ENCODE data around the gene MAFG. TPM values are rescaled to one million over a fixed set of nuclear protein-coding genes. Genes with fewer than 3 reads are reported as not detected.
"Not testable (repeated sequence)": the region's sequence is repeated elsewhere in the genome, so short reads cannot be mapped to it uniquely, and the experiment has no call there.

MAFG gene
- total RNA-seq, 1 donor from 2014 or later = 14.4 TPM

GRCh38 chr17:81923302-81924260 lies 4.0 kb downstream of the MAFG start:
- DNase-seq (ENCODE audit: low read depth) = peak; percentile 58

GRCh38 chr17:81922566-81923301 lies 4.8 kb downstream of the MAFG start:
- no peak for DNase-seq (ENCODE audit: low read depth)

- DNase-seq (ENCODE audit: low read depth) = no peak
Measured at GRCh38 chr17:81921996-81922565, 5.5 kb downstream of the MAFG start.

DNA sequence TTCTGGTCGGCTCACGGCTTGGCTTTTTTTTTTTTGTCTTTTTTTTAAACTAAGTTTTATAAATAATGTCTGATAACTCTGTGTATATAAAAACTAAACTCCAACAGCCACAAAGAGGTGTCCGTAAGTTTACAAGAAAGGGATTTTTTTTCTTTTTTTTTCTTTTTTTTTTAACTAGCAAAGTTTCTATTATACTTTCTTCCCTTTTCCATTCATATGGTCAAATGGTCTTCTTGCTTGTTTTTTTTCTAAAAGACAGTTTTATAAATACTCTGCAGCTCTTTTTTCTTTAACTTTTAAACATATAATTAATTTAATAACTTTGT lies 6.0 kb downstream of the MAFG start:
- DNase-seq (ENCODE audit: low read depth) = no peak

DNA sequence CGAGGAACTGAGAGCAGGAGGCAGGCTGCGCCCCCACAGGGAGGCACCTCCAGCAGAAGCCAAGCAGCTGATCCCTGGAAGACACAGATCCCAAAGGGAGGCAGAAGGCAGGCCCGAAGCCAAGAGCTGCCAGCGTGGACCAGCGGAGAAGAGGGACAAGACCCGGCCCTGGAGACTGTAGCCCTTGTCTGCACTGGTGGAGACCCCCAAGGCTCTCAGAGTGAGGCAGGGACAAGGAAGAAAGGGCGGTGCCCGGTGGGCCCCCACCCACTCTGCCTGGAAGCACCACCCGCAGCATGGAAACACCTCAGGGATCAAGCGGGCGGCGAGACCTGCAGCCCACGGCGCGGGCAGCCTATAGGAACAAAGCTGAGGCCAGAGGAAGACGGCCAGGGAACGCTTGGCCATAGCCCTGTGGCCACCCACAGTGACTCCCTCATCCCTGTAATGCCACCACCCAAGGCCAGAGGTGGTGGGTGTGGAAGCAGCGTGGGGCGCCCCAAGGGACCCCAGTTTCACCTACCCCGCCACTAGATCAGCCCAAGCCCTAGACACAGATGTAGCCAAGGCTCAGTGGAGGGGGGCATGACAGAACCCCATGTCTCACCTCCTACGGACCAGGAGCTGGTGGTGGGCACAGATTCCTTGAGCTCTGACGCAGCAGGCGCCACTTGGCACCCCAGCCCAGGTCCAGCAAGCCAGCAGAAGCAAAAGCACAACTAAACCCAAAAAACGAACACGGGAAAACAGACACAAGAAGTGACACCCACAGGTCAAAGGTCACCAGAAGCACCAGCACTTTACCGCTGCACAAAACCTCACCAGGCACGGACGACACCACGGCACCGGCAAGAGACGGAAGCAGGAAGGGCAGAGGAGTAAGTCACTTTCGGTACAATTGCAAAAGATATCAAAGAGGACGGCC lies 6.7 kb downstream of the MAFG start:
- DNase-seq (ENCODE audit: low read depth) = no peak

DNA sequence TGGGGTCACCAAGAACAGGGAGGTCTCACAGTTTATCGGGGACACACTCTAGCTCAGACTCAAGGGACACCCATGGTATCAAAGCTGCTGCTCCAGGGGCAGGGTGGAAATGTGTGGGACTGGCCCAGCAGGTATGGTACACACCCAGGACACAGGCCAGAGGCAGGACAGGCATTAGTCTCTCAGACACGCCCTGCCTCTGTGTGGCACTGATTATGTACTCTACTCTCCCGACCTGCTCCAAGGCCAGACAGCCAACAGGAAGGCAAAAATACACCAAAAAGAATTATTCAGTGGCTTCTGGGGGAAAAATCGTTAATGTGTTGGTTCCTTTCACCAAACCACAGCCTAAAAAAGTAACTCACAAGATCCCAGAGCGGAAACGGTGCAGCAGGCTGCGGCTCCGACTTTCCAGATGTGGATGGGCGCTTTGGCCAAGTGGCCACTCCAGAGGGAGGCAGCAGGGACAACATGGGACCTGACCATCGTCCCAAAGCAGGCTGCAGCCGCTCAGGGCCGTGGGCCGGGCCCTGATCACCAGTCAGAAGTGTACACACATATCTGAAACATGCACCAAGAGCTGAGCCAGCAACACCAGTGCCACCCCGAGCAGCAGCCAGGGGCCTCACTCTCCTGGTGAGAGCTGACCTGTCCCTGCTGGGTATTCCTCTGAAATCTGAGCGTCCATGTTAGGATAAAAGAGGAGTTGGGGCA lies 8.5 kb downstream of the MAFG start:
- DNase-seq (ENCODE audit: low read depth) = no peak

GRCh38 chr17:81918333-81918669 lies 9.2 kb downstream of the MAFG start:
- not testable (repeated sequence) for DNase-seq (ENCODE audit: low read depth)

DNA sequence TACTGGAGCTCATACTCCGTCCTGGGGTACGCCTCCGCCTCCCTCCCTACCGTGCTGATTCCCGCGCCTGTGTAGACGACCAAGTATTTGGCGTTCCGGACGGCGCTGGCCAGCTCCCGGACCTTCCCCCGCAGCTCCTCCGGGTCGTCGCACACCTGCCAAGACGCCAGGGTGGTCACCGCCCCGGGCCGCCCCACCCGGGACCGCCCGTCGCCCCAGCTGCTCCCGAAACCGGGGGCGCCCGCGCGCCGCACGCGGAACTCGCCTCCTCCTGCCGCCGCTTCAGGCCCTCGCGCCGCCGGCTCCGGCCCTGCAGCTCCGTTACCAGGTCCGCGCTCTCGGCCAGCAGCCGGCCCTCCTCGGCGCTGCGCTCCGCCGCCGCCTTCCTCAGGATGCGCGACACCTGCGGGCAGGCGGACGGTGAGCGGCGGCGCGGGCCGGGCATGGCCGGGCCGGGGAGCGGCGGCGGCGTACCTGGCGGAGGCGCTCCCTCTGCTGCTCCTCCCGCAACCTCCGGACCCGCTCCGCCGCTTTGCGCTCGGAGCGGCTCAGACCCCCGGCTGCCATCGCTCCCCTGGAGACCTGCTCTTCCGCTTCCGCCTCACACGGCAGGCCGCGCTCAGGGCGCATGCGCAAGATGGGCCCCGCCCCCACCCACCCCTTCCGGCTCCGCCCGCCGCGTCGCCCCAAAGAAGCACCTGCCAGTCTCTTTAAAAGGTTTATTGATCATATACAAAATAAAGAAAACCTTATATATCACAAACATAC lies 9.8 kb downstream of the MAFG start, which contains the start of gene SIRT7:
TSS of gene SIRT7 (minus strand) at position 612 of the 768 bp plus-strand sequence. CDS start at position 567, 45 bp downstream.
- no peak for DNase-seq (ENCODE audit: low read depth)

- DNase-seq (ENCODE audit: low read depth) = peak; percentile 74
Measured at GRCh38 chr17:81916234-81917001, 11.1 kb downstream of the MAFG start.

DNA sequence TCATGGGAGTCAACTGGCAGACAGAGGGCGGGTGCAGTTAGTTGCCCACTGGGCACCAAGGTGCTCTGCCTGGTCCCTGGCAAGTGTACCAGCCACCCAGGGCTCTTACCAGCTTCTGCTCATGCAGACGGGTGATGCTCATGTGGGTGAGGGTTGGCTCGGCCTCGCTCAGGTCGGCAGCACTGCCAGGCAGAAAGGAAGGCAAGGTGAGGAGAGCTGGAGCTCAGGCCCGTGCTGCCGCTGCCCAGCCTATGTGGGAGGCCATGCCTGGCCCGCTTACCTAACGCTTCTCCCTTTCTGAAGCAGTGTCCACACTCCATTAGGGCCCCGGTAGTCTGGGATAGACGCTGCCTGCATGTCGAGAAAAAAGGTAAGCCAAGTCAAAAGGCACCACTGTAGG lies 12.2 kb downstream of the MAFG start:
- no peak for DNase-seq (ENCODE audit: low read depth)

GRCh38 chr17:81914103-81914850 lies 13.3 kb downstream of the MAFG start:
- DNase-seq (ENCODE audit: low read depth) = no peak

DNA sequence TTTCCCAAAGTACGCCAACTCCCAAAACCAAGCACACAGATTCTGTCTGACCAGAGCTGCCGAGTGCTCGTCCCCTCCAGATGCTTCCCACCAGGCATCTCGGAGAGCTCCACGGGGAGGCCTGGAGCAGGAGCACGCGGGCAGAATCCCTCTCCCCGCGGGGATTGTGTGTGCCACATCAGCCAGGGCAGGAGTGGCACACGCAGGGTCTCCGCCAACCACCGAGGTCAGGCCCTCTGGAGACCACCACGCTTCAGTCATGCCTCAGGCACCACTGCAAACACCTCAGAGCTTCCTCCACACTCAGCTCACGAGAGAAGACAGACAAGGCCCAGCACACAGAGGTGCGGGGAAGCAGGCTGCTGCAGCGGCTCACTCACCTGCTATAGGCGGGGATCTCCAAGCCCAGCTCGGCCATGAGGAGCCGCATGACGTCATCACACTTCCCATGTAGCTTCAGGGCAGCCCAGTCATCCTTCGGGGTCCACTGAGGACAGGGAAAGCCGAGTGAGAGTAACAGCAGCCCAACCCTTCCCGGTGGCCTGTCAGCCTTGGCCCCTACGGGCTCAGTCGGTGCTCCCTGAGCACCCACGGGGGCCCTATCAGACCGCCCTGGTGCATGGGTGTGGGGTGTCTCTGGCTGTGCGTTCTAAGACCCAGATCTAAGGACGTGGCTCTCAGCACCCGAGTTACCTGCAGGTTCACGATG lies 14.0 kb downstream of the MAFG start:
- DNase-seq (ENCODE audit: low read depth) = no peak

DNA sequence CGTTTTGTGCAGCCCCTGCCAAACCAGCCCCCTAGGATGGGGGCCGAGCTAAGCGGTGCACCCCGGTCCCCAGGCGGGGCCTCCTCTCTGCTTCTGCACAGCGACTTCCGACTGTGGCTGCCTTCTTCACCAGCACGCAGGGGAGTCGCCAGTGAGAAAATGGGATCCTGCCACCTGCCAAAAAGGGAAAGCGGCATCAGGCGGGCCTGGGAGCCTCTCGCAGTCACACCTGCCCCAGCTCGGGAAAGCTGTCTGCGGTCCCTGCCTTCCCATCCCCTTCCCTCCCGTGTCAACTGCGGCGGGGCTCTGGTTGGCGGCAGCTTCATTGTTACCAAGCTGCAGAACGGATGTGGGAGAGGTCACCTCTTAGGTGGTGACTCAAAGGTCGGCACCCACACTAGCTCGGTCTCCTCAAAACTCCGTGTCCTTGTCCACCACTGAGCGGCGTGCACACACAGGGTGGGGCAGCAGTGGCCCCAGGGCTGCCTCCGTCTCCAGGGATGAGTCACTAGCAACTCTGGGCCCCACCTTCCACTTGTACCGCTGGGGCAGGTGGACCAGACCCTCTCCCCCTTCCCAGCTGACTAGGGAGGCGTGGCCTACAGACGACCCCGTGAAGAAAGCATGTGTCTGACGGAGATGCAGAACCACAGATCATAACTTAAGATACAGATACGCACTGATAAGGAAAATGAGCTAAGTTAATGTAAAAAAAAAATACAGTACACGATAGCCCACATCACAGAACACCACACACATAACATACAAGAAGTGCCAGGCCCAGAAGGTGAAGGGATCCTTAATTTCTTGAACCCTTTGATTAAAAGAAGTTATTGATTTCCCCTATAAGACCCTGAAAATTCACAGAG lies 14.9 kb downstream of the MAFG start:
- no peak for DNase-seq (ENCODE audit: low read depth)

DNA sequence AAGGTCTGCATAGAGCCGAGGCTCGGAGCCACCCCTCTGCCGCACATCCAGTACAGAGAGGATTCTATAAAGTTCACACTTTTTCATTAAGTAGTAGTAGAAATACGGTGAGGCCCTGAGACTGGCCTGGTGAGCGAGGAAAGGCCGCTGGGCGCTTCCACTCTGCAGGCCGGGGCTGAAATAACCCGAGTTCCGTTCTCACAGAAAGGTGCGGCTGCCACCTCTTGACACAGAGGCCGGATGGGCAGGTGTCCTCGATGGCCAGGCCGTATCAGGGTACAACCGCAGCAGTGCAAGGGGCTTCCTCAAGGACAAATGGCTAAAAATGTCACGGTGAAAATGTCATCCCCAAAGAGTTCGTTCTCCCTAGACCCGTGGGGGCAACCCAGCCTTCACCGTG lies 15.6 kb downstream of the MAFG start:
- DNase-seq (ENCODE audit: low read depth) = no peak

- peak; percentile 48 for DNase-seq (ENCODE audit: low read depth)
Measured at GRCh38 chr17:81911277-81911961, 16.1 kb downstream of the MAFG start, which contains the start of gene PCYT2. PCYT2 (minus strand) TSS chr17:81911399; CDS start chr17:81911355, 44 bp downstream.

DNA sequence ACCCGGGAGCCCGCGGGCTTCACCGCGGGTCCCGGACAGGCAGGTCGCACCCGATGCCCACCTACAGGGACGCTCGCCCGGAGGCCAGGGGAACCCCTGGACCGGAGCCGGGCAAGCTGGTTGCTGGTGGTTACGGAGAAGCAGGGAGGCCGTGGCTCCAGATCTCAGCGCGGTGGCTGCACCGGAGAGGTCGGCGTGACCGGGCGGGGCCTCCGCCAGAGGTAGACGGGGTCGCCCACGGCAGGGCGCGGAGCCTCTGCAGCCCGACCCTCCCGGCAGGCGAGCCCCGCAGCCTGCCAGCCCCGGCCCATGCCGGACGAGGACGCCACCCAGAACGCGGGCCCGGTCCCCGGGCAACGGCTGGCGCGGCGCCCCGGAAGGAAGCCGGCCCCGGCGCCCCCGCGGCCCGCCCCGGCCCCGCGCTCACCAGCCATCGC lies 16.7 kb downstream of the MAFG start:
- no peak for DNase-seq (ENCODE audit: low read depth)
